Stimulated activated naive B cell treated with anti-CD40 and anti-IgM and Interleukin-4, amounts not matched to agents 10 μg/mL and 1 μg/mL and 100 μg/mL, for 72 hours (primary cell): ENCODE measurements around the gene ZWILCH.
A peak's percentile ranks its signal among the peaks of the same experiment; 100 is the strongest.

ENCODE experiments used
- ATAC-seq, 2 donors: fragments of 150-1000 bp; cut with Tn5 transposase; replicated peaks; 2 replicates each; pipeline ENCODE4 v1.10.0; 2021; ENCODE audit warnings: moderate library complexity in 1 of 2
- DNase-seq: peaks from one replicate; pipeline ENCODE4 v3.0.0; 2021
- H3K27ac Mint-ChIP-seq: one replicate; pipeline ENCODE4 v1.8.0; 2022; ENCODE audit warnings: mild to moderate bottlenecking, mixed read lengths
- H3K27me3 Mint-ChIP-seq, 2 donors: one replicate each; pipeline ENCODE4 v1.8.0; 2022; ENCODE audit warnings: mixed read lengths in 2 of 2
- H3K36me3 Mint-ChIP-seq, 2 donors: one replicate each; pipeline ENCODE4 v1.8.0; 2022; ENCODE audit warnings: mixed read lengths in 2 of 2, mild to moderate bottlenecking in 1 of 2
- H3K4me1 Mint-ChIP-seq, 2 donors: one replicate each; pipeline ENCODE4 v1.8.0; 2022; ENCODE audit warnings: mixed read lengths in 2 of 2, mild to moderate bottlenecking in 1 of 2
- H3K4me3 Mint-ChIP-seq, 2 donors: one replicate each; pipeline ENCODE4 v1.8.0; 2022; ENCODE audit warnings: mild to moderate bottlenecking in 2 of 2, mixed read lengths in 2 of 2, moderate library complexity in 1 of 2
- H3K9me3 Mint-ChIP-seq, 2 donors: one replicate each; pipeline ENCODE4 v1.8.0; 2022; ENCODE audit warnings: mixed read lengths in 2 of 2, mild to moderate bottlenecking in 1 of 2

The ZWILCH gene

GRCh38 chr15:66545255-66545654 is 40.1 kb downstream of the ZWILCH start:
- H3K27me3 Mint-ChIP-seq: no peaks in the 10 kb centered on the region
- no peak overlapping the region for H3K4me3 Mint-ChIP-seq
- peaks cover 21 to 35% of the 10 kb centered on the region in 2 donors for H3K36me3 Mint-ChIP-seq
- no peaks in the 10 kb centered on the region for H3K9me3 Mint-ChIP-seq
- ATAC-seq (no peak), DNase-seq (no peak)
- H3K27ac Mint-ChIP-seq: no peak overlapping the region
- no peaks in the 10 kb centered on the region for H3K4me1 Mint-ChIP-seq

- no peak for ATAC-seq
- Mint-ChIP-seq H3K4me3 (no peak overlapping the region), H3K27me3 (no peaks in the 10 kb centered on the region), H3K4me1 (no peaks in the 10 kb centered on the region), H3K27ac (no peak overlapping the region), H3K9me3 (peaks cover 4% of the 10 kb centered on the region in 2 donors), H3K36me3 (peaks cover 19 to 23% of the 10 kb centered on the region in 2 donors)
- no peak for DNase-seq
Observed at GRCh38 chr15:66555685-66556084, 50.6 kb downstream of the ZWILCH start.

- no peaks in the 10 kb centered on the region for H3K27me3 Mint-ChIP-seq
- DNase-seq (no peak), ATAC-seq (no peak)
- H3K9me3 Mint-ChIP-seq: peaks cover 4% of the 10 kb centered on the region in 2 donors
- peaks cover 11 to 15% of the 10 kb centered on the region in 2 donors for H3K36me3 Mint-ChIP-seq
- no peaks in the 10 kb centered on the region for H3K4me1 Mint-ChIP-seq
- H3K4me3 Mint-ChIP-seq: no peak overlapping the region
- no peak overlapping the region for H3K27ac Mint-ChIP-seq
Observed at GRCh38 chr15:66558271-66558670, 53.1 kb downstream of the ZWILCH start.

GRCh38 chr15:66560856-66561525 is 55.9 kb downstream of the ZWILCH start:
- H3K4me3 Mint-ChIP-seq: no peak overlapping the region
- H3K9me3 Mint-ChIP-seq: no peaks in the 10 kb centered on the region
- H3K27ac Mint-ChIP-seq: no peak overlapping the region
- ATAC-seq (no peak), DNase-seq (no peak)
- peaks cover 3% of the 10 kb centered on the region in 2 donors for H3K36me3 Mint-ChIP-seq
- H3K27me3 Mint-ChIP-seq: no peaks in the 10 kb centered on the region
- no peaks in the 10 kb centered on the region for H3K4me1 Mint-ChIP-seq

GRCh38 chr15:66563126-66563525 is 58.0 kb downstream of the ZWILCH start:
- Mint-ChIP-seq H3K27me3 (peaks cover 0 to 8% of the 10 kb centered on the region in 2 donors), H3K9me3 (no peaks in the 10 kb centered on the region)

GRCh38 chr15:66563566-66564110 is 58.5 kb downstream of the ZWILCH start:
- Mint-ChIP-seq H3K4me1 (peaks cover 6 to 10% of the 10 kb centered on the region in 2 donors), H3K27me3 (peaks cover 0 to 8% of the 10 kb centered on the region in 2 donors), H3K4me3 (no peak overlapping the region), H3K9me3 (no peaks in the 10 kb centered on the region), H3K36me3 (peaks cover 0 to 3% of the 10 kb centered on the region in 2 donors), H3K27ac (no peak overlapping the region)
- no peak for DNase-seq
- ATAC-seq: no peak

More at GRCh38 chr15:66563126-66563525, 58.0 kb downstream of the ZWILCH start:
- H3K27ac Mint-ChIP-seq: no peak overlapping the region
- ATAC-seq (no peak), DNase-seq (no peak)
- no peak overlapping the region for H3K4me3 Mint-ChIP-seq
- peaks cover 3% of the 10 kb centered on the region in 2 donors for H3K36me3 Mint-ChIP-seq
- H3K4me1 Mint-ChIP-seq: peaks cover 6 to 10% of the 10 kb centered on the region in 2 donors

- Mint-ChIP-seq H3K4me3 (no peak overlapping the region), H3K27ac (no peak overlapping the region), H3K27me3 (peaks cover 0 to 8% of the 10 kb centered on the region in 2 donors), H3K9me3 (no peaks in the 10 kb centered on the region), H3K36me3 (peaks cover 0 to 3% of the 10 kb centered on the region in 2 donors), H3K4me1 (peaks cover 6 to 10% of the 10 kb centered on the region in 2 donors)
- ATAC-seq (no peak), DNase-seq (no peak)
Observed at GRCh38 chr15:66564136-66565041, 59.3 kb downstream of the ZWILCH start.

GRCh38 chr15:66565141-66565641 is 60.1 kb downstream of the ZWILCH start:
- H3K36me3 Mint-ChIP-seq: peaks cover 0 to 2% of the 10 kb centered on the region in 2 donors
- no peak overlapping the region for H3K27ac Mint-ChIP-seq
- H3K9me3 Mint-ChIP-seq: no peaks in the 10 kb centered on the region
- no peak overlapping the region for H3K4me3 Mint-ChIP-seq
- ATAC-seq: no peak
- peaks cover 6 to 10% of the 10 kb centered on the region in 2 donors for H3K4me1 Mint-ChIP-seq
- peaks cover 0 to 8% of the 10 kb centered on the region in 2 donors for H3K27me3 Mint-ChIP-seq
- no peak for DNase-seq

GRCh38 chr15:66565741-66566144 is 60.6 kb downstream of the ZWILCH start, which contains the start of gene LCTL:
Gene LCTL (minus strand): TSS chr15:66565998. CDS start chr15:66565365, 633 bp downstream.
- peak within 1 kb of the TSS in 1 of 2 donors; percentile 56 for H3K4me3 Mint-ChIP-seq
- H3K27ac Mint-ChIP-seq: no peak within 1 kb of the TSS

GRCh38 chr15:66566963-66567531 is 61.9 kb downstream of the ZWILCH start:
- H3K27me3 Mint-ChIP-seq: peaks cover 0 to 8% of the 10 kb centered on the region in 2 donors
- H3K9me3 Mint-ChIP-seq: peaks cover 4 to 6% of the 10 kb centered on the region in 2 donors
- H3K4me3 Mint-ChIP-seq: peak overlapping the region in 1 of 2 donors; percentile 56
- DNase-seq (peak; percentile 30), ATAC-seq (peak; percentile 82 to 83)
- H3K4me1 Mint-ChIP-seq: peaks cover 8 to 20% of the 10 kb centered on the region in 2 donors
- no peak overlapping the region for H3K27ac Mint-ChIP-seq
- H3K36me3 Mint-ChIP-seq: peaks cover 0 to 4% of the 10 kb centered on the region in 2 donors

More at GRCh38 chr15:66565741-66566144, 60.6 kb downstream of the ZWILCH start, which contains the start of gene LCTL:
- ATAC-seq: no peak
- Mint-ChIP-seq H3K27me3 (peaks cover 0 to 8% of the 10 kb centered on the region in 2 donors), H3K4me1 (peaks cover 6 to 12% of the 10 kb centered on the region in 2 donors), H3K36me3 (peaks cover 0 to 3% of the 10 kb centered on the region in 2 donors), H3K9me3 (peaks cover 3% of the 10 kb centered on the region in 2 donors)
- no peak for DNase-seq

- Mint-ChIP-seq H3K27me3 (peaks cover 0 to 8% of the 10 kb centered on the region in 2 donors), H3K4me1 (peaks cover 8 to 20% of the 10 kb centered on the region in 2 donors), H3K27ac (peak overlapping the region; percentile 62), H3K4me3 (no peak overlapping the region), H3K36me3 (peaks cover 0 to 4% of the 10 kb centered on the region in 2 donors), H3K9me3 (peaks cover 4 to 6% of the 10 kb centered on the region in 2 donors)
- DNase-seq: no peak
- ATAC-seq: no peak
Observed at GRCh38 chr15:66567897-66568296, 62.8 kb downstream of the ZWILCH start.

- peaks cover 4 to 6% of the 10 kb centered on the region in 2 donors for H3K9me3 Mint-ChIP-seq
- peaks cover 0 to 8% of the 10 kb centered on the region in 2 donors for H3K27me3 Mint-ChIP-seq
- ATAC-seq: no peak
- DNase-seq: no peak
- no peak overlapping the region for H3K4me3 Mint-ChIP-seq
- H3K36me3 Mint-ChIP-seq: peaks cover 0 to 4% of the 10 kb centered on the region in 2 donors
- H3K4me1 Mint-ChIP-seq: peaks cover 15 to 33% of the 10 kb centered on the region in 2 donors
- no peak overlapping the region for H3K27ac Mint-ChIP-seq
Observed at GRCh38 chr15:66569461-66570137, 64.5 kb downstream of the ZWILCH start.

GRCh38 chr15:66570327-66570726 is 65.2 kb downstream of the ZWILCH start:
- Mint-ChIP-seq H3K36me3 (peaks cover 0 to 4% of the 10 kb centered on the region in 2 donors), H3K4me1 (peaks cover 15 to 33% of the 10 kb centered on the region in 2 donors), H3K4me3 (no peak overlapping the region), H3K9me3 (peaks cover 4 to 6% of the 10 kb centered on the region in 2 donors), H3K27ac (no peak overlapping the region), H3K27me3 (peaks cover 0 to 8% of the 10 kb centered on the region in 2 donors)
- ATAC-seq: no peak
- no peak for DNase-seq
